ENCODE results near the gene PNMA1. TPM values are rescaled to one million over a fixed set of nuclear protein-coding genes. Genes with fewer than 3 reads are reported as not detected.

Gene PNMA1
- total RNA-seq, 1 experiment from 2014 or later: 24.6 TPM

GRCh38 chr14:73726025-73726961, 12.1 kb upstream of the PNMA1 start:
- H3K36me3 ChIP-seq (ENCODE audit: control insufficient read depth in 1 of 2, insufficient read depth in 2 of 2, low read length in 2 of 2): peaks cover 30 to 50% of the 10 kb centered on the region in 2 experiments; a peak in 3 of 4 replicates
- H3K27me3 ChIP-seq (ENCODE audit: insufficient read depth, low read length): no peaks in the 10 kb centered on the region
- H3K79me2 ChIP-seq (ENCODE audit: insufficient read depth, low read length): no peaks in the 10 kb centered on the region; the same call in 1 of the 2 replicates
- no peak overlapping the region for H2AFZ ChIP-seq (ENCODE audit: low read depth, low read length, poor library complexity, severe bottlenecking)
- no peak overlapping the region for H3K27ac ChIP-seq (ENCODE audit: low read depth, low read length)
- H3K9me2 ChIP-seq (ENCODE audit: insufficient read depth): no peaks in the 10 kb centered on the region
- no peak overlapping the region for H3K4me2 ChIP-seq (ENCODE audit: low read length)
- intact Hi-C loops (cut with micrococcal nuclease): loop anchor here (5.0 kb wide), 3 partner anchors 141 to 226 kb away; partner anchors contain the start of genes COQ6 and FAM161B
- H3K4me1 ChIP-seq (ENCODE audit: control insufficient read depth in 1 of 2, insufficient read depth in 2 of 2, low read length in 2 of 2): peaks cover 3 to 21% of the 10 kb centered on the region in 2 experiments; a peak in 3 of 4 replicates
- ChIA-PET RAD21 (ENCODE audit: low non-redundant PET in 1 of 2, low total read pairs in 2 of 2, uncharacterized antibody in 2 of 2, unreplicated experiment in 2 of 2) (no interaction called here), POLR2A (no interaction called here), CTCF (interaction anchor here (1.4 to 6.2 kb wide), 3 partner anchors 33 to 98 kb away, joined by 4 to 59 read pairs (median 34); a partner anchor contains a TSS)
- H3K4me3 ChIP-seq (replicated peaks in 1 of 2; ENCODE audit: low read depth in 1 of 2, low read length in 2 of 2): no peak overlapping the region
- no peak overlapping the region for H3K9ac ChIP-seq (ENCODE audit: low read length)
- H4K20me1 ChIP-seq (ENCODE audit: insufficient read depth): no peaks in the 10 kb centered on the region; the same call in 1 of the 2 replicates
- no TSS peak for BruUV-seq (replicated peaks)
- no peak for TF ChIP-seq MAX (IDR thresholded peaks at IDR 0.05)
- no peak for TF ChIP-seq FOSL1 (IDR thresholded peaks at IDR 0.05; ENCODE audit: low read depth)
- no peak for TF ChIP-seq CEBPB (IDR thresholded peaks at IDR 0.05; ENCODE audit: low read depth)
- no peak for TF ChIP-seq ZNF274 (IDR thresholded peaks at IDR 0.05; ENCODE audit: low read depth, low read length)
- TF ChIP-seq CBX3 (IDR thresholded peaks at IDR 0.05; ENCODE audit: low read depth): no peak
- no peak for TF ChIP-seq POLR2A (IDR thresholded peaks at IDR 0.05; ENCODE audit: borderline replicate concordance, extremely low read depth, insufficient read depth, insufficient read length)
- TF ChIP-seq EGR1 (IDR thresholded peaks at IDR 0.05; ENCODE audit: low read depth): no peak
- no peak for TF ChIP-seq SIN3A (IDR thresholded peaks at IDR 0.05; ENCODE audit: low read depth)
- ATAC-seq (no peak), DNase-seq (ENCODE audit: low read depth, low spot score) (no peak)
- no peaks in the 10 kb centered on the region for H3K9me3 ChIP-seq (ENCODE audit: control insufficient read depth in 1 of 2, insufficient read depth in 1 of 2, low read depth in 1 of 2, low read length in 2 of 2)

Measured in HCT116 (cell line).